Sigmoid colon (tissue), 7 donors: Measurements from ENCODE around the gene IDNK. TPM values are rescaled to one million over a fixed set of nuclear protein-coding genes. Genes with fewer than 3 reads are reported as not detected.

ENCODE experiments used
- DNase-seq: peaks from one replicate; pipeline ENCODE4 v3.0.0-alpha.2; 2019
- H3K27ac ChIP-seq, 4 donors: fragments of 200-600 bp; sonication (generic); one replicate each; pipeline ENCODE4 v1.5.1; 2016 to 2019; ENCODE audit warnings: mild to moderate bottlenecking in 1 of 4
- H3K27me3 ChIP-seq, 3 donors: fragments of 200-600 bp; sonication (generic); one replicate each; pipeline ENCODE4 v1.5.1; 2019; ENCODE audit warnings: mild to moderate bottlenecking in 1 of 3
- H3K36me3 ChIP-seq, 4 donors: fragments of 200-600 bp; sonication (generic); one replicate each; pipeline ENCODE4 v1.5.1; 2016 to 2019
- H3K4me1 ChIP-seq, 4 donors: fragments of 200-600 bp; sonication (generic); one replicate each; pipeline ENCODE4 v1.5.1; 2017 to 2019
- H3K4me3 ChIP-seq, 4 donors: fragments of 200-600 bp; sonication (generic); one replicate each; pipeline ENCODE4 v1.5.1; 2017 to 2019; ENCODE audit warnings: mild to moderate bottlenecking in 2 of 4, moderate library complexity in 1 of 4
- H3K9me3 ChIP-seq, 4 donors: fragments of 200-600 bp in 3 of 4; sonication (generic) in 3 of 4; one replicate each; pipeline versions ENCODE4 v1.5.1 to v1.6.1; 2013 to 2019
- EP300 ChIP-seq, 4 donors: sonication (generic); formaldehyde crosslinking; IDR thresholded peaks; one replicate each; pipeline ENCODE4 v1.6.1; 2017; ENCODE audit warnings: antibody characterized with exemption in 4 of 4
- POLR2A ChIP-seq, 2 donors: fragments of 450-650 bp; IDR thresholded peaks; one replicate each; pipeline ENCODE4 v1.6.1; 2016; ENCODE audit warnings: antibody characterized with exemption in 2 of 2, mild to moderate bottlenecking in 2 of 2, moderate library complexity in 2 of 2
- POLR2AphosphoS5 ChIP-seq, 4 donors: sonication (generic); formaldehyde crosslinking; IDR thresholded peaks; one replicate each; pipeline ENCODE4 v1.6.1; 2017; ENCODE audit warnings: antibody characterized with exemption in 4 of 4
- WGBS, 2 donors: extraction: QIAGEN DNeasy Blood & Tissue Kit; methylation state at CpG; one replicate each; pipeline ENCODE4 v1.1.7; 2013; 5-methylcytosine and 5-hydroxymethylcytosine counted together
- intact Hi-C: fragments of 100-400 bp; cut with DNase I; formaldehyde crosslinking; loops from one replicate; pipeline ENCODE4 v1.15.1; 2023
- polyA plus RNA-seq, 3 donors: library from polyadenylated mRNA; stranded (reverse); fragments of 200-250 nt; gene quantifications; one replicate each; pipeline ENCODE4 v1.2.3, GENCODE V29; 2013
- small RNA-seq, 3 donors: library from RNA; depleted of rRNA; stranded (forward); fragments of <200 nt; gene quantifications; one replicate each; pipeline ENCODE3, GENCODE V24; 2016
- total RNA-seq, 4 donors: library from RNA; depleted of rRNA; stranded (reverse); fragments of >200 nt; gene quantifications; one replicate each; pipeline ENCODE4 v1.1.0, GENCODE V29; 2016
- TF ChIP-seq, protein P1 (sequence below), 4 experiments: fragments of 450-650 bp in 3 of 4; fragments of 200-600 bp in 1 of 4; IDR thresholded peaks; one replicate each; pipeline ENCODE4 v1.5.1; 2016 to 2019; ENCODE audit warnings: antibody characterized with exemption in 4 of 4, mild to moderate bottlenecking in 3 of 4, moderate library complexity in 2 of 4
- donor health status: healthy with polysubstance abuse.
- donor health status: Bipolar disorder and iron deficiency.
- donor health status: healthy.

Gene IDNK
- total and polyA plus RNA-seq, 7 donors: 3.3 to 22.2 (median 9.4) TPM

DNA sequence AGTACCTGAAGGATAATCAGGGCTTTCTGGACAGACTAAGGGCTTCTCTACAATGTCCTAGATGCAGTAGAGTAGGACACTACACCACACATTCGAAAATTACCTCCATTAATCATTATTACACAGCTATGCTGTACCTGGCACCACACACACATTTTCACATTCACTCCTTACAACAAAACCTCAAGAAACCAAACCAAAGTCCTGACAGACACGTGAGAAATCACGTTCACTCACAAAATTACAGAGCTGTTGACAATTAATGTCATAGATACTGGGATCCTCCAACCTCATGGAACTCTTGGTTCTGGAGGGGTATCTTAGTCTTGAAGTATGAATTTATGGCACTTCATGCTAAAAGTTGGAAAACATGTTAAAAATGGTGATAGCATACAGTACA, 68.5 kb downstream of the IDNK start:
- H3K36me3 ChIP-seq: no peaks in the 10 kb centered on the region
- WGBS, 2 donors: 89 to 91% methylated on average over 3 of the region's 3 CpGs
- intact Hi-C loops: no loop called here
- TF ChIP-seq EP300 (IDR thresholded peaks at IDR 0.05) (no peak), POLR2A (IDR thresholded peaks at IDR 0.05) (no peak), POLR2AphosphoS5 (IDR thresholded peaks at IDR 0.05) (no peak)
- TF ChIP-seq, protein P1, sequence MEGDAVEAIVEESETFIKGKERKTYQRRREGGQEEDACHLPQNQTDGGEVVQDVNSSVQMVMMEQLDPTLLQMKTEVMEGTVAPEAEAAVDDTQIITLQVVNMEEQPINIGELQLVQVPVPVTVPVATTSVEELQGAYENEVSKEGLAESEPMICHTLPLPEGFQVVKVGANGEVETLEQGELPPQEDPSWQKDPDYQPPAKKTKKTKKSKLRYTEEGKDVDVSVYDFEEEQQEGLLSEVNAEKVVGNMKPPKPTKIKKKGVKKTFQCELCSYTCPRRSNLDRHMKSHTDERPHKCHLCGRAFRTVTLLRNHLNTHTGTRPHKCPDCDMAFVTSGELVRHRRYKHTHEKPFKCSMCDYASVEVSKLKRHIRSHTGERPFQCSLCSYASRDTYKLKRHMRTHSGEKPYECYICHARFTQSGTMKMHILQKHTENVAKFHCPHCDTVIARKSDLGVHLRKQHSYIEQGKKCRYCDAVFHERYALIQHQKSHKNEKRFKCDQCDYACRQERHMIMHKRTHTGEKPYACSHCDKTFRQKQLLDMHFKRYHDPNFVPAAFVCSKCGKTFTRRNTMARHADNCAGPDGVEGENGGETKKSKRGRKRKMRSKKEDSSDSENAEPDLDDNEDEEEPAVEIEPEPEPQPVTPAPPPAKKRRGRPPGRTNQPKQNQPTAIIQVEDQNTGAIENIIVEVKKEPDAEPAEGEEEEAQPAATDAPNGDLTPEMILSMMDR (IDR thresholded peaks at IDR 0.05): no peak
- peaks cover 0 to 61% (median 42%) of the 10 kb centered on the region in 4 donors for H3K4me1 ChIP-seq
- no peak overlapping the region for H3K4me3 ChIP-seq
- DNase-seq: no peak
- no peaks in the 10 kb centered on the region for H3K27me3 ChIP-seq
- H3K9me3 ChIP-seq: no peaks in the 10 kb centered on the region
- H3K27ac ChIP-seq: no peak overlapping the region

Small RNA genes lying within 50 kb of the gene (small RNA-seq; reads per million reads assigned to genes)
- gene RNU4-15P: 0 to 0.06 (median 0) reads per million in 3 donors

Other genes with a start within 250 kb of the IDNK start
- 10 to 100 TPM in 1 of 4 donors, 1 to 10 TPM in 3; 5.9 to 27.4 (median 8.3) TPM for gene FRMD3, start 84.7 kb upstream of the IDNK start, total RNA-seq
- gene FRMD3, start 84.7 kb upstream of the IDNK start, polyA plus RNA-seq: 10 to 100 TPM in 1 of 3 donors, 1 to 10 TPM in 2; 5.9 to 18.6 (median 8.3) TPM
- 100 to 1,000 TPM in 3 of 4 donors, 10 to 100 TPM in 1; 96.1 to 113 (median 105) TPM for gene UBQLN1, start 84.8 kb downstream of the IDNK start, total RNA-seq
- gene UBQLN1, start 84.8 kb downstream of the IDNK start, polyA plus RNA-seq: 10 to 100 TPM; 33.0 to 46.5 (median 40.2) TPM
- gene GKAP1, start 194.6 kb downstream of the IDNK start, total RNA-seq: 10 to 100 TPM; 18.5 to 23.9 (median 21.9) TPM
- gene GKAP1, start 194.6 kb downstream of the IDNK start, polyA plus RNA-seq: 1 to 10 TPM; 3.2 to 6.0 (median 3.3) TPM